HG03103 (cell line): Measurements from ENCODE around the gene NXPE3.

Source experiments
- ATAC-seq: cut with Tn5 transposase; IDR thresholded peaks from one replicate; pipeline ENCODE4 v1.9.1; 2021; ENCODE audit warnings: low read depth; ENCODE audit not compliant: unreplicated experiment

The NXPE3 gene

DNA sequence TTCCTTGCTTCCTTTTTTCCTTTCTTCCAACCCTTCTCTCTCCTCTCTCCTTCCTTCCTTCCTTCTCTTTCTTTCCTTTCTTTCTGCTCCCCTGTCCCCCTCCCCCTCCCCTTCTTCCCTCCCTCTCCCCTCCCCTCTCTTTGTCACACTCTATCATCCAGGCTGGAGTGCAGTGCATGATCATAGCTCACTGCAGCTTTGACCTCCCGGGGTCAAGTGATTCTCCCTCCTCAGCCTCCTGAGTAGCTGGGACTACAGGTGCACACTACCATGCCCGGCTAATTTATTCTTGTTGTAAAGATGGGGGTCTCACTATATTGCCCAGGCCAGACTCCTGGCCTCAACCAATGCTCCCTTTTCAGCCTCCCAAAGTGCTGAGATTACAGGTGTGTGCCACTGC is 89.0 kb downstream of the NXPE3 start:
- no peak for ATAC-seq

DNA sequence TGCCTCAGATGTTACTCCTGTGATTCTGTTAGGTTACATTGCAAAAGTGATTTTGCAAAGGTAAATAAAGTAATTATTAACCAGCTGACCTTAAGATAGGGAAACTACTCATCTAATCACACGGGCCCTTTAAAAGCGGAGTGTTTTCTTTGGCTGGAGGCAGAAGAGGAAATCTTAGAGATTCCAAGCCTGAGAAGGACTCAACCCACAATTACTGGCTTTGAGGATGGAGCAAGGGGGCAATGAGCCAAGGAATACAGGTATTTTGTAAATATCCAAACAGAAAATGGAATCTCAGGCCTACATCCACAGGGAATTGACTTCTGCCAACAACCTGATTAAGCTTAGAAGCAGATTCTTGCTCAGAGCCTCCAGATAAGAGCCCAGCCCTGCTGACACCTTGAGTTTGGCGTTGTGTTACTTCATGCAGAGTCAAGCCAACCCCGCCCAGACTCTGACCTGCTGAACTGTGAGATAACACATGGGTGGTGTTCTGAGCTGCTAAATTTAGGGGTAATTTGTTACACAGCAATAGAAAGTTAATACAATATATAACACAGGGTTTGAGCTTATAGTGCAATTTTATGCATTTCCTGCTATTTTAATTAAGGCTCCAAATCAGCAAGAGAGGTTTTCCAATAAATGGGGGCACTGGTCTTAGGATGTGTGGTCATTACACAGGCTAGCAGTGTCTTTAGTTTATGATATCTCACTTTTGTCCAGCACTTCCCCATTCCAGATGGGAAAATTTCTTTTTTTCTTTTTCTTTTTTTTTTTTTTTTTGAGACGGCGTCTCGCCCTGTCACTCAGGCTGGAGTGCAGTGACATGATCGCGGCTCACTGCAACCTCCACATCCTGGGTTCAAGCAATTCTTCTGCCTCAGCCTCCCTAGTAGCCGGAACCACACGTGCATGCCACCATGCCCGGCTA is 89.8 kb downstream of the NXPE3 start:
- no peak for ATAC-seq

DNA sequence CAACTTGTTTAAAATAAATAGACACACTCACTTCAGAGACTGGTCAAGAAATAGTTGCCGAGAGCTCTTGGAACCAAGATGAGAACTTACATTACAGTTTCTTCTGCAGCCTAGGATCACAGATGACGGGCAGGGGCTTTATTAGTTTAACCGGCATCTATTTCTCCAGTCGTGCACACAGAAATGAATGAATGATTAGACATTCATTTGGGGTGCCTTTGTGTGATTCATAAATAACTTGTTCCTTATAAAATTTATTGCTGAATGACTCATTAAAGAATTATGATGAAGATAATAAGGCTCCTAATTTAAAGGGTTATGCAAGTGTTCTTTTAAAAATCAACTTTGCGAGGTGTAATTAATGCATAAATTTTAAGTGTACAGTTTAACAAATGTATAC is 91.1 kb downstream of the NXPE3 start:
- no peak for ATAC-seq

DNA sequence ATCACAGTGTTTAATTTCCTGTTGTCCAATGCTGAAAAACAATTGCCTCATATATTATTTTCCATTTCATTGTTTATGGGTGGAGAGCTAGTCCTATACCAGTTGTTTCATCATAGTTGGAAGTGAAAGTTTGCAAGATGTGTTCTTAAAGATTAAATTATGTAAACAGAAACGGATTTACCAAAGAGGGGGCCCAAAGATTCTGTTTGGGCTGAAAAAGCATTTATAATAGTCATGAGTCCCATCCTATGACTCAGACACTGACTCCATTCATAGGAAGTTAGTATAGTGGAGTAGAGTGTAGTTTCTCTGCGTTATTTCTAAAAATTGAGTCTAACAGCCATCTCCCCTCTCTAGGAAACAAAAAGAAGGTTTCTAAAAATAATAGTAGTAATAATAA is 94.6 kb downstream of the NXPE3 start:
- no peak for ATAC-seq

DNA sequence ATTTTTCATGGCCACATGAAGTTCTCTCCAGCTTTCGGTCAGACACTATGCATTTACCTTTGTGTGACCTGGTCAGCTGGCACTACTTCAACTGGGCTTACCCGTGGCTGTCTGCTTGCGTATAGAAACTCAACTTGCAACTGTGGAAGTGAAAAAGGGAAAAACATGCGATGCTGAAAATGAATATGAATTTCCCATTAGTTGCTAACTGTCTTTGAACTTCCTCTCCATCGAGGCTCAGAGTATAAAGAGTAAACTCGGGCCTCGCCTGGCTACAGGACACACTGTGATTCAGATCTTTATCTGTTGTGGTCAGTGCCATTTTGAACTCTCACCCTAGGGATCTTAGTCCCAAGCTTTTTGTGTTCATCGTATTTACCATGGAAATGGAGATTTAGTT is 97.1 kb downstream of the NXPE3 start:
- no peak for ATAC-seq
